ENCODE data around the gene GSX2. TPM values are rescaled to one million over a fixed set of nuclear protein-coding genes. Genes with fewer than 3 reads are reported as not detected.

GSX2 gene
- total and polyA plus RNA-seq, 8 donors: not detected

GRCh38 chr4:54065282-54066087 is 34.5 kb upstream of the GSX2 start:
- peak overlapping the region in 2 of 4 donors; percentile 16 to 95 for H3K27ac ChIP-seq
- no peak for DNase-seq
- ATAC-seq: no peak
- H3K9me3 ChIP-seq: no peaks in the 10 kb centered on the region
- WGBS, 2 donors: 81 to 82% methylated on average over 6 of the region's 6 CpGs
- no peaks in the 10 kb centered on the region for H3K36me3 ChIP-seq
- H3K4me3 ChIP-seq: peak overlapping the region in 2 of 4 donors; percentile 82 to 90
- H3K27me3 ChIP-seq: no peaks in the 10 kb centered on the region
- intact Hi-C loops (cut with DNase I): no loop called here
- peaks cover 14 to 31% (median 19%) of the 10 kb centered on the region in 3 donors for H3K4me1 ChIP-seq
- no peak for TF ChIP-seq CTCF (IDR thresholded peaks at IDR 0.05)
- no peak for FAIRE-seq

DNA sequence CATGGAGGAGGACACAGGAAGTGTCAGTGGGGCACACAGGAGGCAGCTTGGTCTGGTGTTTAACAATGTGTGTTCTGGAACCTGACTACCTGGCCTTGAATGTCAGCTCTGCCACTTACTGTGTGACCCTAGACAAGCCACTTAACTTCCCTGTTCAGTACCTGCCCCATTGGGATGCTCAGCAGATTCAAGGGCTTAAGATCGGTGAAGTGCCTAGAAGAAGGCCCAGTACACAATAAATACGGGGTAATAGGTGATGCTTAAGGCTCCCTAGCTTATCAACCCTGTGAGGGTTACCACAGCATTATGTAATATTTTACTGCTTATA is 33.9 kb upstream of the GSX2 start:
- Histone ChIP-seq H3K4me3 (no peak overlapping the region), H3K27ac (no peak overlapping the region), H3K9me3 (no peaks in the 10 kb centered on the region), H3K27me3 (no peaks in the 10 kb centered on the region), H3K36me3 (no peaks in the 10 kb centered on the region), H3K4me1 (peaks cover 8 to 25% (median 15%) of the 10 kb centered on the region in 3 donors)
- intact Hi-C loops (cut with DNase I): no loop called here
- FAIRE-seq: no peak
- WGBS, 2 donors: 93 to 95% methylated on average over 2 of the region's 2 CpGs
- ATAC-seq: no peak
- TF ChIP-seq CTCF (IDR thresholded peaks at IDR 0.05): no peak
- DNase-seq: no peak

- Histone ChIP-seq H3K9me3 (no peaks in the 10 kb centered on the region), H3K27ac (peak overlapping the region in 2 of 4 donors; percentile 27 to 50), H3K36me3 (no peaks in the 10 kb centered on the region), H3K4me1 (peaks cover 5 to 18% (median 12%) of the 10 kb centered on the region in 3 donors), H3K27me3 (no peaks in the 10 kb centered on the region), H3K4me3 (no peak overlapping the region)
- ATAC-seq: no peak
- DNase-seq: no peak
- no peak for FAIRE-seq
- 34% methylated on average over 2 of the region's 2 CpGs for WGBS, 2 donors
- TF ChIP-seq CTCF (IDR thresholded peaks at IDR 0.05): no peak
- intact Hi-C loops (cut with DNase I): no loop called here
Measured at GRCh38 chr4:54066718-54067129, 33.2 kb upstream of the GSX2 start.

- intact Hi-C loops (cut with DNase I): no loop called here
- Histone ChIP-seq H3K27me3 (no peaks in the 10 kb centered on the region), H3K4me1 (peaks cover 5 to 14% (median 9%) of the 10 kb centered on the region in 3 donors), H3K36me3 (no peaks in the 10 kb centered on the region), H3K4me3 (no peak overlapping the region), H3K27ac (peak overlapping the region in 1 of 4 donors; percentile 50), H3K9me3 (no peaks in the 10 kb centered on the region)
- TF ChIP-seq CTCF (IDR thresholded peaks at IDR 0.05): no peak
- peak in 1 of 4 donors; percentile 2 for ATAC-seq
- no peak for FAIRE-seq
- peak in 3 of 6 donors; percentile 15 to 30 (median 22) for DNase-seq
- WGBS, 2 donors: 49 to 58% methylated on average over 5 of the region's 5 CpGs
Measured at GRCh38 chr4:54067166-54067565, 32.8 kb upstream of the GSX2 start.

GRCh38 chr4:54073271-54073880 is 26.6 kb upstream of the GSX2 start:
- ATAC-seq: no peak
- 89 to 94% methylated on average over 2 of the region's 2 CpGs for WGBS, 2 donors
- Histone ChIP-seq H3K9me3 (no peaks in the 10 kb centered on the region), H3K27ac (no peak overlapping the region), H3K27me3 (no peaks in the 10 kb centered on the region), H3K4me1 (no peaks in the 10 kb centered on the region), H3K36me3 (no peaks in the 10 kb centered on the region), H3K4me3 (no peak overlapping the region)
- no peak for DNase-seq
- intact Hi-C loops (cut with DNase I): no loop called here
- no peak for TF ChIP-seq CTCF (IDR thresholded peaks at IDR 0.05)
- no peak for FAIRE-seq
